Esophagus squamous epithelium (tissue), 5 donors: ENCODE results near the gene ZMYND10. TPM values are rescaled to one million over a fixed set of nuclear protein-coding genes. Genes with fewer than 3 reads are reported as not detected.
A peak's percentile ranks its signal among the peaks of the same experiment; 100 is the strongest.

Experiments
- DNase-seq: peaks from one replicate; lab custom pipeline; 2025; lab: John Stamatoyannopoulos, UW
- H3K27ac ChIP-seq, 4 donors: fragments of 200-600 bp; sonication (generic); one replicate each; pipeline ENCODE4 v1.5.1; 2016 to 2019; ENCODE audit warnings: mild to moderate bottlenecking in 1 of 4
- H3K27me3 ChIP-seq, 4 donors: fragments of 200-600 bp; sonication (generic); 1 replicate in 3 of 4; 2 replicates in 1 of 4; pipeline versions ENCODE4 v1.5.1 to v1.6.0; 2017 to 2021; ENCODE audit warnings: antibody characterized with exemption in 1 of 4
- H3K36me3 ChIP-seq, 3 donors: fragments of 200-600 bp; sonication (generic); one replicate each; pipeline ENCODE4 v1.5.1; 2016 to 2019
- H3K4me1 ChIP-seq, 3 donors: fragments of 200-600 bp; sonication (generic); one replicate each; pipeline ENCODE4 v1.5.1; 2017 to 2019
- H3K4me3 ChIP-seq, 4 donors: fragments of 200-600 bp; sonication (generic); 1 replicate in 3 of 4; 2 replicates in 1 of 4; pipeline ENCODE4 v1.5.1; 2016 to 2019; ENCODE audit warnings: mild to moderate bottlenecking in 2 of 4, moderate library complexity in 1 of 4
- H3K9me3 ChIP-seq, 3 donors: fragments of 200-600 bp; sonication (generic); one replicate each; pipeline ENCODE4 v1.5.1; 2016 to 2019
- POLR2A ChIP-seq, 4 donors: fragments of 450-650 bp; IDR thresholded peaks; one replicate each; pipeline ENCODE4 v1.6.1; 2017; ENCODE audit warnings: antibody characterized with exemption in 4 of 4, mild to moderate bottlenecking in 4 of 4, moderate library complexity in 3 of 4
- WGBS, 2 donors: methylation state at CpG; one replicate each; pipeline ENCODE4 v1.1.5; 2018; 5-methylcytosine and 5-hydroxymethylcytosine counted together
- intact Hi-C: fragments of 100-400 bp; cut with DNase I; formaldehyde crosslinking; loops from one replicate; pipeline ENCODE4 v1.15.0; 2022
- total RNA-seq, 4 donors: library from RNA; depleted of rRNA; stranded (reverse); fragments of >200 nt; gene quantifications; one replicate each; pipeline ENCODE4 v1.1.0, GENCODE V29; 2016
- TF ChIP-seq, protein P1 (sequence below), 6 experiments: fragments of 450-650 bp in 4 of 6; fragments of 200-600 bp in 2 of 6; sonication (generic) in 2 of 6; IDR thresholded peaks; one replicate each; pipeline ENCODE4 v1.5.1; 2016 to 2019; ENCODE audit warnings: antibody characterized with exemption in 6 of 6, mild to moderate bottlenecking in 4 of 6, moderate library complexity in 4 of 6
- donor health status: DM: yes; HTN: yes; CAD: no.

ZMYND10 gene
- total RNA-seq, 4 donors from 2014 or later, result 1.1 TPM; not detected in 3

DNA sequence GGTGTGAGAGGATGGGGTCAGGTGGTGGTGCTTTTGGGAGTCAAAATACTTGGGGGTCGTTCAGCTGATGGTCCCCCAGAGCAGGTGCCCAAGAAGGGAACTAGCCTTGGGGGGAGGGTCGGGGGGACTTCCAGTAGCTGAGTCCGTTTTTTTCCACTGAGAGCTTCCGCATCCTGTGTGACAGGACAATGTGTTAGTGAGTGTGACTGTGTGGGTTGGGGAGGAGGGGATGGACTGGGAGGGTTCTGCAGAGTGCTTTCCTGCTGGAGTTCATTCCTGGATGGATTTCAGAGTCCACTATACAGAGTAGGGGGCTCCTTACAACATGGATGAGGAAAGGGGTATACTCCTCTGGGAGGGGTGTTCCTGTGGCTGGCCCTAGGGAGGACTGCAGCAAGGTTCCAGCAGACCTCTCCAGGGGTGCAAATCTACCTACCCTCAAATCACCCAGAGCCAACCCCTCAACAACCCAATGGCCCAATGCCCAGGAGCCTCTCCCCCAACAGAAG lies 22.4 kb downstream of the ZMYND10 start:
- no peak for DNase-seq
- TF ChIP-seq, protein P1, sequence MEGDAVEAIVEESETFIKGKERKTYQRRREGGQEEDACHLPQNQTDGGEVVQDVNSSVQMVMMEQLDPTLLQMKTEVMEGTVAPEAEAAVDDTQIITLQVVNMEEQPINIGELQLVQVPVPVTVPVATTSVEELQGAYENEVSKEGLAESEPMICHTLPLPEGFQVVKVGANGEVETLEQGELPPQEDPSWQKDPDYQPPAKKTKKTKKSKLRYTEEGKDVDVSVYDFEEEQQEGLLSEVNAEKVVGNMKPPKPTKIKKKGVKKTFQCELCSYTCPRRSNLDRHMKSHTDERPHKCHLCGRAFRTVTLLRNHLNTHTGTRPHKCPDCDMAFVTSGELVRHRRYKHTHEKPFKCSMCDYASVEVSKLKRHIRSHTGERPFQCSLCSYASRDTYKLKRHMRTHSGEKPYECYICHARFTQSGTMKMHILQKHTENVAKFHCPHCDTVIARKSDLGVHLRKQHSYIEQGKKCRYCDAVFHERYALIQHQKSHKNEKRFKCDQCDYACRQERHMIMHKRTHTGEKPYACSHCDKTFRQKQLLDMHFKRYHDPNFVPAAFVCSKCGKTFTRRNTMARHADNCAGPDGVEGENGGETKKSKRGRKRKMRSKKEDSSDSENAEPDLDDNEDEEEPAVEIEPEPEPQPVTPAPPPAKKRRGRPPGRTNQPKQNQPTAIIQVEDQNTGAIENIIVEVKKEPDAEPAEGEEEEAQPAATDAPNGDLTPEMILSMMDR (IDR thresholded peaks at IDR 0.05), result no peak
- H3K9me3 ChIP-seq, result no peaks in the 10 kb centered on the region
- intact Hi-C loops, result loop anchor here (10.0 kb wide), 1 partner anchor 48 kb away; the partner anchor contains the start of gene LSMEM2
- H3K27ac ChIP-seq, result peak overlapping the region; percentile 90 to 98 (median 96)
- WGBS, 2 donors, result 29 to 60% methylated on average over 4 of the region's 4 CpGs
- H3K4me1 ChIP-seq, result peaks cover 56 to 91% (median 57%) of the 10 kb centered on the region in 3 donors
- peaks cover 0 to 40% (median 2%) of the 10 kb centered on the region in 3 donors for H3K36me3 ChIP-seq
- peak overlapping the region in 1 of 4 donors; percentile 98 for H3K4me3 ChIP-seq
- H3K27me3 ChIP-seq, result no peaks in the 10 kb centered on the region

DNA sequence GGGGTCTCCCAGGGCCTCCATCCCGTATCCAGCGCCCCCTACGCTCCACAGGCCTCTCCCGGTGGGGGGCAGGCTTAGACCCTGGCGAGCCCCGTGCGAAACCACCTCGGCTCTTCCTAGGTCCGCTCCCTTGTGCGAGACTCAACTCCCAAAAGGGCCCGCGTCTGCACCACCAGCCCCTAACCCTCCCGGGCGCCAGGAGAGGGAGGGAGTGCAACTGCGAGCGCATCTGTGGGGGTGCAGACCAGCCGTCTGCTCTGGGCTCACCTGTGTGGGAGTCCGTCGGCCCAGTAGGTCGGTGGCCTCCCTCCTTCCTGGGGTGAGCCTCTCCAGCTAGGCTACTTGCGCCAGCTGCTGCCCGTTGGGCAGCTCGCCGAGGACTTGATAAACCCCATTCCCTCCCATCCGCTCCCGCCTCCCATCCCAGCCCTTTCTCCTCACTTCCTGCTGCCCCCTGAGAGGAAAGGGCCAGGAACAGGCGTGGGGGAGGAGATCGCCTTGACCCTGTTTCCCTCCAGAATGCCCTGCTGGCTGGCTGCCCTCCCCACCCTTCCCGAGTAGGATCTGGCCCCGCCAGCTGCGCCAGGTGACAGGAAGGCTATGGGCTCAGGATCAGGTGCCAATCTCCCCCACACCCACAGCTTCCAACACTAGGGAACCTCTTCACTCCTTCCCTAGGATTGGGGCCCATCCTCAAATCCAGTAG lies 23.0 kb downstream of the ZMYND10 start, which contains the start of gene HYAL2:
Gene HYAL2, minus strand, starts transcription at position 360 of the 706 bp plus-strand sequence. CDS start 2,256 bp downstream, outside the sequence.
- H3K27me3 ChIP-seq, result no peaks in the 10 kb centered on the region
- 44 to 50% methylated on average over 6 to 8 of the region's 31 CpGs for WGBS, 2 donors
- H3K4me3 ChIP-seq, result peak within 1 kb of the TSS; percentile 71 to 98 (median 82)
- H3K9me3 ChIP-seq, result no peaks in the 10 kb centered on the region
- H3K36me3 ChIP-seq, result peaks cover 0 to 46% (median 8%) of the 10 kb centered on the region in 3 donors
- peak in 2 of 4 donors; percentile 5 to 10 for TF ChIP-seq POLR2A (IDR thresholded peaks at IDR 0.05)
- TF ChIP-seq, protein P1 (IDR thresholded peaks at IDR 0.05), result no peak
- DNase-seq, result no peak
- H3K27ac ChIP-seq, result peak within 1 kb of the TSS; percentile 90 to 98 (median 96)
- peaks cover 61 to 93% (median 62%) of the 10 kb centered on the region in 3 donors for H3K4me1 ChIP-seq
- intact Hi-C loops, result loop anchor here (10.0 kb wide), 1 partner anchor 48 kb away; the partner anchor contains the start of gene LSMEM2

DNA sequence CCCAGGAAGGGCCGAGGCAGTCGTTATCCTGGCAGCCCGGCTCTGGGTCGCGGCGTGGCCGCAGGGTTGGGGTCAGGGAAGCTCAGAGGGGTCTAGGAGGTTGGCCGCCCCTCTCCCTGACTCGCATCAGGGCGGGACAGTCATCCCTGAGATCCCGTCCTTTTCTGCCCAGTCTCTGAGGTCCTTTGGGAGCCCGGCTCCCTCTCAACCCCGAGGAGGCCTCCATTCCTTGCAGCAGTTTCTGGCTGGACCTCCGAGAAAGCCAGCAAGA lies 23.5 kb downstream of the ZMYND10 start:
- H3K4me1 ChIP-seq, result peaks cover 61 to 93% (median 62%) of the 10 kb centered on the region in 3 donors
- peaks cover 0 to 51% (median 11%) of the 10 kb centered on the region in 3 donors for H3K36me3 ChIP-seq
- H3K9me3 ChIP-seq, result no peaks in the 10 kb centered on the region
- intact Hi-C loops, result loop anchor here (10.0 kb wide), 1 partner anchor 47 kb away; the partner anchor contains the start of gene LSMEM2
- peak overlapping the region; percentile 90 to 98 (median 96) for H3K27ac ChIP-seq
- 22 to 30% methylated on average over 4 to 11 of the region's 14 CpGs for WGBS, 2 donors
- TF ChIP-seq, protein P1 (IDR thresholded peaks at IDR 0.05), result no peak
- no peak for TF ChIP-seq POLR2A (IDR thresholded peaks at IDR 0.05)
- no peak for DNase-seq
- no peaks in the 10 kb centered on the region for H3K27me3 ChIP-seq
- H3K4me3 ChIP-seq, result peak overlapping the region; percentile 71 to 98 (median 82)

DNA sequence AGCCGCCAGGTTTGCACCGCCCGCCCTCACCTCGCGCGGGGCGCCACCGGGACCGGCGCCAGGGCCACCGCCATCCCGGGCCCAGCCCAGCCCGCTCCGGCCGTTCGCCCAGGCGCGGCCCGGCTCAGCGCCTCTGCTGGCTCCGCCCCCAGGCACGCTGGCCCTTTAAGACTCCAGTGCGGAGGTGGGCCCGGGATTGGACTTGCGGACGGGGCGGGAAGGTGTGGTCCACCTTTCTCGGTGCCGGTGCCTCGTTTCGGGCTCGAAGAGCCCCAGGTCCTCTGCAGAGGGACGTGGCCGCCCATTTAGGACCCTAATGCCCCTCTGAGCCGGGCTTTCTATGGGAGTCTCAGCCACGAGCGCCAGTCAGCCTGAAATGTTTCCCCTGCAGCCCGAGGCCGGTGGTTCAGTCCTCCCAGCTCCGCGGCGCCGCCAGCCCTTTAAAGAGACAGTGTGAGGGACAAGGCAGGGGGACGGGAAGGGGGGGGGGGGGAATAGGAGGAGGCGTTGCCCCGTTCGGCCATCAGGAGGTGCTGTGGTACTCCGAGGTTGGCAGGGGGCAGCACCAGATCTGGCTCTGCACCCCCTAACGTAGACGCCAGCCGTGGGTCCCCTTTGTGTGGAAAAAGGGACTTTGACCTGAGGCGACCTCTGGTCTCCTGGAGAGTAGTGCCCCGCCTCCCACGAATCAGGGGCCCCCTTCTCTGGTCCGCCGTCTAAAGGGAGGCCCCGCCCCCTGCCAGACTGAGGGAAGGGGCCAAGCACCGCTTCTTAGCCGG lies 24.0 kb downstream of the ZMYND10 start:
- Histone ChIP-seq H3K27me3 (no peaks in the 10 kb centered on the region), H3K4me1 (peaks cover 60 to 93% (median 60%) of the 10 kb centered on the region in 3 donors), H3K27ac (peak overlapping the region; percentile 90 to 98 (median 96)), H3K4me3 (peak overlapping the region; percentile 71 to 98 (median 82)), H3K36me3 (peaks cover 0 to 49% (median 11%) of the 10 kb centered on the region in 3 donors), H3K9me3 (no peaks in the 10 kb centered on the region)
- DNase-seq, result peak; percentile 67
- TF ChIP-seq POLR2A (IDR thresholded peaks at IDR 0.05), result peak in 2 of 4 donors; percentile 50 to 61
- TF ChIP-seq, protein P1 (IDR thresholded peaks at IDR 0.05), result peak; percentile 20 to 53 (median 28)
- WGBS, 2 donors, result 0% methylated on average over 5 of the region's 59 CpGs; no CpG with 5 or more reads in 1 of the 2 donors
- intact Hi-C loops, result loop anchor here (10.0 kb wide), 1 partner anchor 47 kb away; the partner anchor contains the start of gene LSMEM2
